A549 (cell line): ENCODE results near the gene STK33. TPM values are rescaled to one million over a fixed set of nuclear protein-coding genes. Genes with fewer than 3 reads are reported as not detected.

Experiments
- ATAC-seq, 2 experiments: fragments of 200-7000 bp in 1 of 2; fragments of >200 bp in 1 of 2; cut with Nextera tagmentation in 1 of 2; cut with Tn5 transposase in 1 of 2; 3 replicates each; pipeline versions ENCODE4 v1.8.0 to v1.9.1; 2018 to 2020; ENCODE audit warnings: mild to moderate bottlenecking in 1 of 2, moderate library complexity in 1 of 2
- CTCF ChIA-PET: fragments of 300-600 bp; sonication (Branson Sonifier 250); formaldehyde crosslinking; extraction: SDS; loops from one replicate; lab custom pipeline; 2021; ENCODE audit warnings: antibody characterized with exemption, inconsistent platforms; lab: Yijun Ruan, JAX
- POLR2A ChIA-PET: fragments of 350-600 bp; formaldehyde crosslinking; extraction: SDS; loops from one replicate; lab custom pipeline; 2021; ENCODE audit warnings: antibody characterized with exemption, inconsistent platforms; lab: Yijun Ruan, JAX
- DNase-seq, 2 experiments: peaks; one replicate each; pipeline versions ENCODE4 v3.0.0 to v3.0.0-alpha.2; 2011 to 2016; ENCODE audit warnings: low read depth in 1 of 2, low spot score in 1 of 2
- FAIRE-seq: peaks from 2 replicates; lab custom pipeline; 2011; peaks lifted over from hg19 to GRCh38; lab: Jason Lieb, UNC
- H3K27ac ChIP-seq, 2 experiments: fragments of >200 bp; sonication (Bioruptor Twin); formaldehyde crosslinking; 3 replicates each; pipeline ENCODE4 v1.5.1; 2016 to 2017
- H3K4me1 ChIP-seq: fragments of >200 bp; sonication (Bioruptor Twin); formaldehyde crosslinking; 3 replicates; pipeline ENCODE4 v1.6.1; 2016
- H3K4me2 ChIP-seq: fragments of >200 bp; sonication (Bioruptor Twin); formaldehyde crosslinking; 3 replicates; pipeline ENCODE4 v1.6.1; 2016
- H3K4me3 ChIP-seq: fragments of >200 bp; sonication (Bioruptor Twin); formaldehyde crosslinking; 3 replicates; pipeline ENCODE4 v1.5.1; 2016
- H3K9me3 ChIP-seq: fragments of >200 bp; sonication (Bioruptor Twin); formaldehyde crosslinking; 3 replicates; pipeline ENCODE4 v1.6.1; 2016
- BCL3 ChIP-seq: fragments of >200 bp; sonication (Bioruptor Twin); formaldehyde crosslinking; IDR thresholded peaks from 3 replicates; pipeline ENCODE4 v1.6.1; 2016
- CBX2 ChIP-seq: fragments of 200-600 bp; sonication (generic); IDR thresholded peaks from 2 replicates; pipeline ENCODE4 v1.6.1; 2016; ENCODE audit warnings: low read depth, mild to moderate bottlenecking, borderline replicate concordance
- E2F6 ChIP-seq: IDR thresholded peaks from 2 replicates; pipeline ENCODE4 v1.6.1; 2012; ENCODE audit warnings: low read depth, borderline replicate concordance
- EHF ChIP-seq: fragments of 250-450 bp; sonication (Bioruptor Pico); IDR thresholded peaks from 2 replicates; pipeline ENCODE4 v1.5.0; 2020; ENCODE audit warnings: mild to moderate bottlenecking
- EHMT2 ChIP-seq: fragments of 200-600 bp; sonication (generic); IDR thresholded peaks from 2 replicates; pipeline ENCODE4 v1.6.1; 2016; ENCODE audit warnings: antibody characterized with exemption, low read depth, mild to moderate bottlenecking, moderate library complexity
- EP300 ChIP-seq, 2 experiments: fragments of >200 bp; sonication (Bioruptor Twin); formaldehyde crosslinking; IDR thresholded peaks; 2 replicates in 1 of 2; 3 replicates in 1 of 2; pipeline ENCODE4 v1.6.1; 2016 to 2017
- GATA3 ChIP-seq: IDR thresholded peaks from 2 replicates; pipeline ENCODE4 v1.6.1; 2012; ENCODE audit warnings: borderline replicate concordance
- HMGXB4 ChIP-seq: fragments of 250-450 bp; sonication (Bioruptor Pico); IDR thresholded peaks from 2 replicates; pipeline ENCODE4 v1.5.0; 2021; ENCODE audit warnings: mild to moderate bottlenecking, moderate library complexity, borderline replicate concordance
- HOXB13 ChIP-seq: fragments of 250-450 bp; sonication (Bioruptor Pico); IDR thresholded peaks from 2 replicates; pipeline ENCODE4 v1.5.0; 2020; ENCODE audit warnings: low read depth, mild to moderate bottlenecking, moderate library complexity
- JUNB ChIP-seq: fragments of >200 bp; sonication (Bioruptor Twin); formaldehyde crosslinking; IDR thresholded peaks from 2 replicates; pipeline ENCODE4 v1.6.1; 2016
- KDM5A ChIP-seq: fragments of 200-600 bp; sonication (generic); IDR thresholded peaks from 2 replicates; pipeline ENCODE4 v1.6.1; 2016; ENCODE audit warnings: antibody characterized with exemption, mild to moderate bottlenecking
- MAFK ChIP-seq: fragments of 450-650 bp; IDR thresholded peaks from 2 replicates; pipeline ENCODE4 v1.6.1; 2014; ENCODE audit not compliant: partially characterized antibody
- MAZ ChIP-seq: fragments of 150-350 bp; IDR thresholded peaks from 2 replicates; pipeline ENCODE4 v1.6.1; 2014; ENCODE audit warnings: antibody characterized with exemption, low read depth, low read length, borderline replicate concordance
- REST ChIP-seq: fragments of 200-600 bp; sonication (generic); IDR thresholded peaks from 2 replicates; pipeline ENCODE4 v1.6.1; 2016; ENCODE audit warnings: antibody characterized with exemption, mild to moderate bottlenecking, moderate library complexity
- RNF2 ChIP-seq: fragments of 200-600 bp; sonication (generic); IDR thresholded peaks from 2 replicates; pipeline ENCODE4 v1.6.1; 2016; ENCODE audit warnings: low read depth, mild to moderate bottlenecking, antibody characterized with exemption, moderate library complexity, borderline replicate concordance
- SMC3 ChIP-seq: fragments of >200 bp; sonication (Bioruptor Twin); formaldehyde crosslinking; IDR thresholded peaks from 3 replicates; pipeline ENCODE4 v1.6.1; 2018; ENCODE audit warnings: inconsistent platforms
- WGBS: methylation state at CpG from one replicate; pipeline ENCODE4 v1.1.6; 2017; ENCODE audit errors: missing lambda C conversion rate; 5-methylcytosine and 5-hydroxymethylcytosine counted together
- polyA plus RNA-seq, 4 experiments: library from polyadenylated mRNA; depleted of rRNA in 3 of 4; stranded (reverse); fragments of >200 nt; fragmentation: RNase III in 1 of 4; extraction: RNeasy Plus Mini Kit Qiagen cat#74134 plus additional on column Dnase treatment in 1 of 4; gene quantifications; 2 replicates in 3 of 4; 3 replicates in 1 of 4; pipeline ENCODE4 v1.2.3, GENCODE V29; 2011 to 2017

STK33 gene
- polyA plus RNA-seq, 2 of the 4 experiments (the other 2 are of a cell fraction): 5.2 to 5.8 TPM

GRCh38 chr11:8354622-8355415, 239.2 kb downstream of the STK33 start:
- no peak overlapping the region for H3K4me2 ChIP-seq
- ATAC-seq: peak; percentile 40 to 50; a peak in 3 of 6 replicates
- ChIA-PET POLR2A (no interaction called here), CTCF (interaction anchor here (0.5 to 1.6 kb wide), 7 partner anchors 10 to 288 kb away, joined by 3 to 5 read pairs (median 4); no protein-coding TSS in a partner anchor)
- FAIRE-seq: no peak
- WGBS: 60% methylated on average over 15 of the region's 16 CpGs
- no peak overlapping the region for H3K4me3 ChIP-seq
- TF ChIP-seq RNF2: no peak
- no peak for TF ChIP-seq MAZ
- TF ChIP-seq BCL3: no peak
- no peak for TF ChIP-seq SMC3
- TF ChIP-seq EHMT2: no peak
- no peak for TF ChIP-seq EP300 (IDR thresholded peaks at IDR 0.05)
- peak in 1 of 2 experiments; percentile 19 for DNase-seq
- H3K9me3 ChIP-seq: no peaks in the 10 kb centered on the region
- H3K27ac ChIP-seq: no peak overlapping the region
- no peaks in the 10 kb centered on the region for H3K4me1 ChIP-seq

GRCh38 chr11:8352876-8353505, 241.0 kb downstream of the STK33 start:
- Histone ChIP-seq H3K4me1 (no peaks in the 10 kb centered on the region), H3K4me3 (no peak overlapping the region), H3K27ac (no peak overlapping the region), H3K4me2 (no peak overlapping the region), H3K9me3 (no peaks in the 10 kb centered on the region)
- CTCF ChIA-PET: interaction anchor here (1.3 kb wide), 1 partner anchor 25 kb away, joined by 4 read pairs; no protein-coding TSS in a partner anchor
- DNase-seq (peak in 1 of 2 experiments; percentile 13), FAIRE-seq (no peak), ATAC-seq (peak in 1 of 2 experiments; percentile 31; a peak in 1 of 6 replicates)
- POLR2A ChIA-PET: no interaction called here
- 34% methylated on average over 13 of the region's 13 CpGs for WGBS
- no peak for TF ChIP-seq EHF
- TF ChIP-seq JUNB: no peak
- no peak for TF ChIP-seq GATA3
- no peak for TF ChIP-seq MAFK
- TF ChIP-seq RNF2: no peak
- TF ChIP-seq KDM5A: no peak
- no peak for TF ChIP-seq REST
- TF ChIP-seq E2F6: no peak
- TF ChIP-seq HOXB13: no peak
- TF ChIP-seq CBX2: no peak
- no peak for TF ChIP-seq HMGXB4
